Thyroid gland (tissue), 4 donors: ENCODE data around the gene PPP1R1B. TPM values are rescaled to one million over a fixed set of nuclear protein-coding genes. Genes with fewer than 3 reads are reported as not detected.

Experiments
- DNase-seq, 2 donors: peaks; one replicate each; pipeline ENCODE4 v3.0.0-alpha.2; 2019
- H3K27ac ChIP-seq, 3 donors: fragments of 200-600 bp; sonication (generic); 1 replicate in 2 of 3; 2 replicates in 1 of 3; pipeline ENCODE4 v1.5.1; 2016 to 2019; ENCODE audit warnings: mild to moderate bottlenecking in 1 of 3, moderate library complexity in 1 of 3
- H3K27me3 ChIP-seq: fragments of 200-600 bp; sonication (generic); one replicate; pipeline ENCODE4 v1.5.1; 2019
- H3K36me3 ChIP-seq, 2 donors: fragments of 200-600 bp; sonication (generic); one replicate each; pipeline ENCODE4 v1.5.1; 2016 to 2019
- H3K4me1 ChIP-seq, 2 donors: fragments of 200-600 bp; sonication (generic); one replicate each; pipeline ENCODE4 v1.5.1; 2017 to 2019
- H3K4me3 ChIP-seq, 3 donors: fragments of 200-600 bp; sonication (generic); replicated peaks in 1 of 3; 1 replicate in 2 of 3; 2 replicates in 1 of 3; pipeline ENCODE4 v1.5.1; 2016; ENCODE audit warnings: mild to moderate bottlenecking in 1 of 3
- H3K9me3 ChIP-seq: fragments of 200-600 bp; sonication (generic); one replicate; pipeline ENCODE4 v1.5.1; 2017
- CTCF ChIP-seq, 6 experiments: fragments of 200-600 bp in 3 of 6; fragments of 450-650 bp in 3 of 6; sonication (generic) in 3 of 6; IDR thresholded peaks; one replicate each; pipeline ENCODE4 v1.5.1; 2016 to 2019; ENCODE audit warnings: antibody characterized with exemption in 6 of 6, mild to moderate bottlenecking in 2 of 6, inconsistent platforms in 1 of 6, moderate library complexity in 1 of 6
- POLR2A ChIP-seq, 2 donors: fragments of 450-650 bp; IDR thresholded peaks; one replicate each; pipeline ENCODE4 v1.6.1; 2017; ENCODE audit warnings: antibody characterized with exemption in 2 of 2, mild to moderate bottlenecking in 2 of 2, moderate library complexity in 1 of 2
- WGBS, 2 donors: methylation state at CpG; one replicate each; pipeline ENCODE4 v1.1.5; 2017; 5-methylcytosine and 5-hydroxymethylcytosine counted together
- intact Hi-C: fragments of 100-400 bp; cut with DNase I; formaldehyde crosslinking; loops from one replicate; pipeline ENCODE4 v1.15.1; 2023
- total RNA-seq, 4 donors: library from RNA; depleted of rRNA; stranded (reverse); fragments of >200 nt; gene quantifications; one replicate each; pipeline ENCODE4 v1.2.3, GENCODE V29; 2016

Gene PPP1R1B
- total RNA-seq, 4 donors from 2014 or later = 1.2 TPM; not detected in 3

GRCh38 chr17:39670746-39671145 lies 44.0 kb downstream of the PPP1R1B start:
- Histone ChIP-seq H3K9me3 (no peaks in the 10 kb centered on the region), H3K27ac (no peak overlapping the region), H3K4me1 (peaks cover 34 to 64% of the 10 kb centered on the region in 2 donors), H3K36me3 (no peaks in the 10 kb centered on the region), H3K27me3 (no peaks in the 10 kb centered on the region), H3K4me3 (no peak overlapping the region)
- TF ChIP-seq CTCF (IDR thresholded peaks at IDR 0.05) (no peak), POLR2A (IDR thresholded peaks at IDR 0.05) (no peak)
- DNase-seq = no peak
- WGBS, 2 donors = 70 to 72% methylated on average over 4 of the region's 4 CpGs
- intact Hi-C loops = no loop called here

- Histone ChIP-seq H3K9me3 (no peaks in the 10 kb centered on the region), H3K27ac (peak overlapping the region in 2 of 3 donors; percentile 33 to 41), H3K36me3 (no peaks in the 10 kb centered on the region), H3K27me3 (no peaks in the 10 kb centered on the region), H3K4me3 (no peak overlapping the region), H3K4me1 (peaks cover 45 to 64% of the 10 kb centered on the region in 2 donors)
- intact Hi-C loops = no loop called here
- TF ChIP-seq CTCF (IDR thresholded peaks at IDR 0.05) (peak in 4 of 6 experiments; percentile 50 to 60 (median 56)), POLR2A (IDR thresholded peaks at IDR 0.05) (peak in 1 of 2 donors; percentile 15)
- 29 to 30% methylated on average over 15 to 19 of the region's 19 CpGs for WGBS, 2 donors
- DNase-seq = peak; percentile 68 to 80
These were observed 45.1 kb downstream of the PPP1R1B start for GRCh38 chr17:39671651-39672521.

GRCh38 chr17:39672522-39673334 lies 46.0 kb downstream of the PPP1R1B start:
- 82 to 84% methylated on average over 15 of the region's 15 CpGs for WGBS, 2 donors
- DNase-seq = no peak
- no peak overlapping the region for H3K4me3 ChIP-seq
- H3K27me3 ChIP-seq = no peaks in the 10 kb centered on the region
- TF ChIP-seq POLR2A (IDR thresholded peaks at IDR 0.05) (no peak), CTCF (IDR thresholded peaks at IDR 0.05) (no peak)
- intact Hi-C loops = no loop called here
- peak overlapping the region in 1 of 3 donors; percentile 41 for H3K27ac ChIP-seq
- no peaks in the 10 kb centered on the region for H3K36me3 ChIP-seq
- H3K9me3 ChIP-seq = no peaks in the 10 kb centered on the region
- H3K4me1 ChIP-seq = peaks cover 46 to 63% of the 10 kb centered on the region in 2 donors

- WGBS, 2 donors = 77 to 93% methylated on average over 10 to 12 of the region's 13 CpGs
- intact Hi-C loops = no loop called here
- Histone ChIP-seq H3K4me1 (peaks cover 46 to 63% of the 10 kb centered on the region in 2 donors), H3K9me3 (no peaks in the 10 kb centered on the region), H3K36me3 (no peaks in the 10 kb centered on the region), H3K27me3 (no peaks in the 10 kb centered on the region), H3K4me3 (no peak overlapping the region), H3K27ac (no peak overlapping the region)
- TF ChIP-seq CTCF (IDR thresholded peaks at IDR 0.05) (no peak), POLR2A (IDR thresholded peaks at IDR 0.05) (no peak)
- DNase-seq = no peak
These were observed 46.8 kb downstream of the PPP1R1B start for GRCh38 chr17:39673335-39674081.
